OCI-LY7 (cell line): Measurements from ENCODE around the gene RSPH3.

ENCODE experiments used
- EZH2phosphoT487 ChIP-seq: fragments of 200-600 bp; sonication (generic); IDR thresholded peaks from 2 replicates; pipeline ENCODE4 v1.6.1; 2018; ENCODE audit warnings: low read depth, borderline replicate concordance, mild to moderate bottlenecking, mixed run types, antibody characterized with exemption, low read length, moderate library complexity, mixed read lengths
- TF ChIP-seq, protein P1 (sequence below): fragments of 200-600 bp; sonication (generic); conservative IDR thresholded peaks from 2 replicates; pipeline ENCODE4 v1.5.1; 2014; ENCODE audit warnings: mild to moderate bottlenecking, antibody characterized with exemption, low read length, moderate library complexity, mixed read lengths

DNA sequence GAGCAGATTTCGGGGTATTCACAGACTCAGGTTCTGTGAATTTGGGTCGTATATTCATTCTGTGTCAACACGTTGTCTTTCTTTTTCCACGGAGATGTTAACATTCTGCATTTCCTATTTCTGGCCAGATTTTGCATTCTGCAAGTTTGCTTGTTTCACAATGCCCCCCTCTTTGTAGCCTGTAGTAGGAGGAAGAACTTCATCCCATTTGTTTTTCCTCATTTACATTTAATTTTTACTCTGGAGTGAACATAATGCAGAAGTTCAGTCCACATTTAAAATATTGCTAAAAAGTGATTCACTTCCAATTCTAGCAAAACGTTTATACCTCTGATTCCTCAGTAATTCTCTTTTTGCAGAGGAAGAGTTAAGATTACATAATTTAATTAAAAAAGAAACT, 31.8 kb upstream of the RSPH3 start:
- TF ChIP-seq, protein P1, sequence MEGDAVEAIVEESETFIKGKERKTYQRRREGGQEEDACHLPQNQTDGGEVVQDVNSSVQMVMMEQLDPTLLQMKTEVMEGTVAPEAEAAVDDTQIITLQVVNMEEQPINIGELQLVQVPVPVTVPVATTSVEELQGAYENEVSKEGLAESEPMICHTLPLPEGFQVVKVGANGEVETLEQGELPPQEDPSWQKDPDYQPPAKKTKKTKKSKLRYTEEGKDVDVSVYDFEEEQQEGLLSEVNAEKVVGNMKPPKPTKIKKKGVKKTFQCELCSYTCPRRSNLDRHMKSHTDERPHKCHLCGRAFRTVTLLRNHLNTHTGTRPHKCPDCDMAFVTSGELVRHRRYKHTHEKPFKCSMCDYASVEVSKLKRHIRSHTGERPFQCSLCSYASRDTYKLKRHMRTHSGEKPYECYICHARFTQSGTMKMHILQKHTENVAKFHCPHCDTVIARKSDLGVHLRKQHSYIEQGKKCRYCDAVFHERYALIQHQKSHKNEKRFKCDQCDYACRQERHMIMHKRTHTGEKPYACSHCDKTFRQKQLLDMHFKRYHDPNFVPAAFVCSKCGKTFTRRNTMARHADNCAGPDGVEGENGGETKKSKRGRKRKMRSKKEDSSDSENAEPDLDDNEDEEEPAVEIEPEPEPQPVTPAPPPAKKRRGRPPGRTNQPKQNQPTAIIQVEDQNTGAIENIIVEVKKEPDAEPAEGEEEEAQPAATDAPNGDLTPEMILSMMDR = no peak
- TF ChIP-seq EZH2phosphoT487 = no peak
